ENCODE measurements around the gene IFNA8. TPM values are rescaled to one million over a fixed set of nuclear protein-coding genes. Genes with fewer than 3 reads are reported as not detected.

IFNA8 gene
- polyA plus RNA-seq, 3 donors: not detected

DNA sequence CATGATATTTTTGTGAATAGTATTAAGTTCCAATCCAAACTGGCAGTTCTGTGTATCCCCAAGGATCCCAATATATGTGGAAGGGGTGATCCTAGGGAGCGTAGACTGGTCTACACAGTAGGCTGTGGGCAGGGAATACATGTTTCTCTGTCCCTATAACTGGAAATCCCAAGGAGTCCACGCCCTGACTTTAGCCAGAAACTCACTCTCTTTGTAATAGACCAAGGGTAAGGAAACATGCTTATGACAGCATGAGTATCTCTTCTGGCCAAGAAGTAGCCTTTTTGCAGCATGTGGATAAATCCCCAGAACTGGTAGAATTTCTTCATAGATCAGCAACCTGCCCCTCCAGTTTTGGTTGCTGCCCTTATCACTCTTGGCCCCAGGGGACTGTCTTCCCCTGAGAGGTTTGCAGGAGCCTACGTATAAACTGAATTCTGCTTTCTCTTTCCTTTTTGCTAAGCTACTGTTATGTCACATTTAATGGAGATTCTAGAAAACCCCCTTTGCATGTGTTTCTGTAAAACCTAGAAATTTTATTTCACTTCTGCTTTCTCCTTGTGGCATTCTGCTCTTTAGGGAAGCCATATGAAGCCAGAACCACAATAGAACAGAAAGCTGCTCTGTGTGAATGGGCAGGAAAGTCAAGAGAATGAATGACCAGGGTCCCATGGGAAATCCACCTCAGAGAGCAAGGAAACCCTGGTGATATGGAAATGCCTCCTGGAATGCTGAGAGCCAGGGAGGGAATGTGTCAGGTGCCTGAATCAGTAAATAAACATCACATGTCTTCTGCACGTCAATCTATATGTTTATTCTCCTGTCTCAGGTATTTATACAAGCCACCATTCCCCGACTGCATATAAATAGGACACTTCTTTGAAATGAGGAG lies 27.2 kb upstream of the IFNA8 start:
- Histone ChIP-seq H4K20me1 (ENCODE audit: insufficient read depth, low read length) (no peaks in the 10 kb centered on the region), H3K9ac (ENCODE audit: insufficient read depth, low read length, poor library complexity, severe bottlenecking) (no peak overlapping the region), H3K4me3 (replicated peaks in 1 of 3; ENCODE audit: low read depth in 2 of 3, low read length in 3 of 3) (peak overlapping the region; percentile 18 to 70 (median 57)), H3K27me3 (ENCODE audit: control insufficient read depth in 2 of 2, insufficient read depth in 2 of 2, low read length in 2 of 2) (peaks cover 55 to 72% of the 10 kb centered on the region in 2 donors), H3K79me2 (ENCODE audit: insufficient read depth, low read length) (no peaks in the 10 kb centered on the region), H3K9me3 (replicated peaks in 1 of 2; ENCODE audit: control insufficient read depth in 1 of 2, insufficient read depth in 1 of 2, low read length in 2 of 2) (no peaks in the 10 kb centered on the region), H2AFZ (ENCODE audit: insufficient read depth, low read depth, low read length, poor library complexity, severe bottlenecking) (no peak overlapping the region), H3K36me3 (replicated peaks in 1 of 2; ENCODE audit: control insufficient read depth in 1 of 2, insufficient read depth in 2 of 2, low read length in 2 of 2) (no peaks in the 10 kb centered on the region), H3K27ac (ENCODE audit: low read depth in 1 of 2, low read length in 2 of 2) (no peak overlapping the region), H3K4me2 (replicated peaks; ENCODE audit: extremely low read depth, low read length, poor library complexity, severe bottlenecking) (peak overlapping the region; percentile 79), H3K4me1 (ENCODE audit: control insufficient read depth in 1 of 2, insufficient read depth in 2 of 2, low read length in 2 of 2) (peaks cover 27 to 33% of the 10 kb centered on the region in 2 donors)
- H3K9me3 Mint-ChIP-seq: peaks cover 0 to 4% (median 0%) of the 10 kb centered on the region in 7 donors
- H3K36me3 Mint-ChIP-seq: no peaks in the 10 kb centered on the region
- intact Hi-C loops (cut with micrococcal nuclease): loop anchor here in 1 of 2 donors (5.0 to 10.0 kb wide), 2 partner anchors 47 to 61 kb away; partner anchors contain the start of genes IFNA1 and KLHL9
- TF ChIP-seq, protein P1, sequence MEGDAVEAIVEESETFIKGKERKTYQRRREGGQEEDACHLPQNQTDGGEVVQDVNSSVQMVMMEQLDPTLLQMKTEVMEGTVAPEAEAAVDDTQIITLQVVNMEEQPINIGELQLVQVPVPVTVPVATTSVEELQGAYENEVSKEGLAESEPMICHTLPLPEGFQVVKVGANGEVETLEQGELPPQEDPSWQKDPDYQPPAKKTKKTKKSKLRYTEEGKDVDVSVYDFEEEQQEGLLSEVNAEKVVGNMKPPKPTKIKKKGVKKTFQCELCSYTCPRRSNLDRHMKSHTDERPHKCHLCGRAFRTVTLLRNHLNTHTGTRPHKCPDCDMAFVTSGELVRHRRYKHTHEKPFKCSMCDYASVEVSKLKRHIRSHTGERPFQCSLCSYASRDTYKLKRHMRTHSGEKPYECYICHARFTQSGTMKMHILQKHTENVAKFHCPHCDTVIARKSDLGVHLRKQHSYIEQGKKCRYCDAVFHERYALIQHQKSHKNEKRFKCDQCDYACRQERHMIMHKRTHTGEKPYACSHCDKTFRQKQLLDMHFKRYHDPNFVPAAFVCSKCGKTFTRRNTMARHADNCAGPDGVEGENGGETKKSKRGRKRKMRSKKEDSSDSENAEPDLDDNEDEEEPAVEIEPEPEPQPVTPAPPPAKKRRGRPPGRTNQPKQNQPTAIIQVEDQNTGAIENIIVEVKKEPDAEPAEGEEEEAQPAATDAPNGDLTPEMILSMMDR (IDR thresholded peaks at IDR 0.05): no peak
- H3K27ac Mint-ChIP-seq: peak overlapping the region in 5 of 7 donors; percentile 30 to 77 (median 50)
- H3K4me3 Mint-ChIP-seq: peak overlapping the region; percentile 69 to 78
- H3K27me3 Mint-ChIP-seq (ENCODE audit: low read depth in 3 of 3): peaks cover 40 to 61% (median 46%) of the 10 kb centered on the region in 3 donors
- 89% methylated on average over 2 of the region's 5 CpGs for WGBS (ENCODE audit: insufficient coverage)
- H3K4me1 Mint-ChIP-seq: peaks cover 36% of the 10 kb centered on the region
- peak; percentile 60 to 81 (median 75) for DNase-seq

DNA sequence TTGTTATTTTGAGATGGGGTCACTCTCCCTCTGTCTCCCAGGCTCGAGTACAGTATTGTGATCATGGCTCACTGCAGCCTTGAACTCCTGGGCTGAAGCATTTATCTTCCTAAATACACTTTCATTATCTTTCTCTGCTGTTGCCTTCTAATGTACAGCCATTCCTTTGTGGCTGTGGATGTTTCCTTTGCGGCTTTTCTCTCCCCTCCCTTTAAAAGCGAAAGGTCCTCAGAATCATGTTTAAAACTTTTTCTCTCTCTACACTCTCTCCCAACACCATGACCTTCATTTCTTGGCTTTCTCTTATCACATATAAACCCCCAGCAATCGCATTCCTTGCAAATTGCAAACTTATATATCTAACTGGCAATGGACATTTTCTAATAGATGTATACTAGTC lies 25.3 kb upstream of the IFNA8 start:
- H3K4me3 Mint-ChIP-seq: peak overlapping the region in 1 of 2 donors; percentile 82
- Histone ChIP-seq H3K9ac (ENCODE audit: insufficient read depth, low read length, poor library complexity, severe bottlenecking) (no peak overlapping the region), H3K79me2 (ENCODE audit: insufficient read depth, low read length) (no peaks in the 10 kb centered on the region), H3K36me3 (replicated peaks in 1 of 2; ENCODE audit: control insufficient read depth in 1 of 2, insufficient read depth in 2 of 2, low read length in 2 of 2) (no peaks in the 10 kb centered on the region), H3K27me3 (ENCODE audit: control insufficient read depth in 2 of 2, insufficient read depth in 2 of 2, low read length in 2 of 2) (peaks cover 72 to 86% of the 10 kb centered on the region in 2 donors), H3K4me1 (ENCODE audit: control insufficient read depth in 1 of 2, insufficient read depth in 2 of 2, low read length in 2 of 2) (peaks cover 26 to 33% of the 10 kb centered on the region in 2 donors), H2AFZ (ENCODE audit: insufficient read depth, low read depth, low read length, poor library complexity, severe bottlenecking) (no peak overlapping the region), H3K4me3 (replicated peaks in 1 of 3; ENCODE audit: low read depth in 2 of 3, low read length in 3 of 3) (no peak overlapping the region), H3K9me3 (replicated peaks in 1 of 2; ENCODE audit: control insufficient read depth in 1 of 2, insufficient read depth in 1 of 2, low read length in 2 of 2) (no peaks in the 10 kb centered on the region), H4K20me1 (ENCODE audit: insufficient read depth, low read length) (no peaks in the 10 kb centered on the region), H3K27ac (ENCODE audit: low read depth in 1 of 2, low read length in 2 of 2) (no peak overlapping the region), H3K4me2 (replicated peaks; ENCODE audit: extremely low read depth, low read length, poor library complexity, severe bottlenecking) (no peak overlapping the region)
- no peaks in the 10 kb centered on the region for H3K36me3 Mint-ChIP-seq
- 67% methylated on average over 1 of the region's 4 CpGs for WGBS (ENCODE audit: insufficient coverage)
- TF ChIP-seq, protein P1 (IDR thresholded peaks at IDR 0.05): no peak
- no peak overlapping the region for H3K27ac Mint-ChIP-seq
- no peak for DNase-seq
- peaks cover 36% of the 10 kb centered on the region for H3K4me1 Mint-ChIP-seq
- intact Hi-C loops (cut with micrococcal nuclease): loop anchor here in 1 of 2 donors (5.0 to 10.0 kb wide), 2 partner anchors 49 to 59 kb away; partner anchors contain the start of genes IFNA1 and KLHL9
- peaks cover 0 to 4% (median 0%) of the 10 kb centered on the region in 7 donors for H3K9me3 Mint-ChIP-seq
- H3K27me3 Mint-ChIP-seq (ENCODE audit: low read depth in 3 of 3): peaks cover 56 to 69% (median 57%) of the 10 kb centered on the region in 3 donors

All from CD14-positive monocyte (primary cell).